ENCODE measurements around the gene PON2. TPM values are rescaled to one million over a fixed set of nuclear protein-coding genes. Genes with fewer than 3 reads are reported as not detected.

PON2 gene
- total and polyA plus RNA-seq, 2 of the 13 experiments (the other 11 are each of a cell fraction or from before 2014, with no cell fraction given), result 202 to 217 TPM

- TF ChIP-seq, protein P1, sequence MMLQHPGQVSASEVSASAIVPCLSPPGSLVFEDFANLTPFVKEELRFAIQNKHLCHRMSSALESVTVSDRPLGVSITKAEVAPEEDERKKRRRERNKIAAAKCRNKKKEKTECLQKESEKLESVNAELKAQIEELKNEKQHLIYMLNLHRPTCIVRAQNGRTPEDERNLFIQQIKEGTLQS (CRISPR knock-in tag; IDR thresholded peaks at IDR 0.05), result no peak
- TF ChIP-seq NFE2L1 (CRISPR knock-in tag; IDR thresholded peaks at IDR 0.05; ENCODE audit: borderline replicate concordance), result no peak
- TF ChIP-seq ASH2L (IDR thresholded peaks at IDR 0.05; ENCODE audit: insufficient read length, low read depth, low read length), result peak; percentile 79
- peak; percentile 19; the same call in 1 of the 2 replicates for TF ChIP-seq ELF3 (CRISPR knock-in tag; IDR thresholded peaks at IDR 0.05)
- no peak for TF ChIP-seq SOX6 (IDR thresholded peaks at IDR 0.05)
- peak; percentile 68 for TF ChIP-seq SOX6 (CRISPR knock-in tag; IDR thresholded peaks at IDR 0.05)
- TF ChIP-seq, protein P2, sequence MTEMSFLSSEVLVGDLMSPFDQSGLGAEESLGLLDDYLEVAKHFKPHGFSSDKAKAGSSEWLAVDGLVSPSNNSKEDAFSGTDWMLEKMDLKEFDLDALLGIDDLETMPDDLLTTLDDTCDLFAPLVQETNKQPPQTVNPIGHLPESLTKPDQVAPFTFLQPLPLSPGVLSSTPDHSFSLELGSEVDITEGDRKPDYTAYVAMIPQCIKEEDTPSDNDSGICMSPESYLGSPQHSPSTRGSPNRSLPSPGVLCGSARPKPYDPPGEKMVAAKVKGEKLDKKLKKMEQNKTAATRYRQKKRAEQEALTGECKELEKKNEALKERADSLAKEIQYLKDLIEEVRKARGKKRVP (CRISPR knock-in tag; IDR thresholded peaks at IDR 0.05), result no peak
- TF ChIP-seq DRAP1 (CRISPR knock-in tag; IDR thresholded peaks at IDR 0.05), result peak; percentile 57; the same call in 1 of the 2 replicates
- no peak for TF ChIP-seq CSRNP2 (CRISPR knock-in tag; conservative IDR thresholded peaks at IDR 0.05; ENCODE audit: low read depth)
- no peak for TF ChIP-seq KLF13 (CRISPR knock-in tag; IDR thresholded peaks at IDR 0.05)
- TF ChIP-seq ZNF263 (CRISPR knock-in tag; IDR thresholded peaks at IDR 0.05), result peak; percentile 45; the same call in 1 of the 2 replicates
- no peak for TF ChIP-seq NFE2 (CRISPR knock-in tag; IDR thresholded peaks at IDR 0.05)
- TF ChIP-seq FOXJ3 (CRISPR knock-in tag; IDR thresholded peaks at IDR 0.05; ENCODE audit: borderline replicate concordance), result 0 out of 2 replicates have a peak, but pooled peaks have one; percentile 18
- no peak; the same call in none of the 2 replicates for TF ChIP-seq ZBTB3 (CRISPR knock-in tag; IDR thresholded peaks at IDR 0.05; ENCODE audit: borderline replicate concordance, low read depth)
- no peak for TF ChIP-seq SRSF1 (optimal IDR thresholded peaks at IDR 0.05; ENCODE audit: low read depth, low read length)
- no peak for TF ChIP-seq SP1 (IDR thresholded peaks at IDR 0.05)
- TF ChIP-seq SP1 (CRISPR knock-in tag; IDR thresholded peaks at IDR 0.05), result no peak
- 0 out of 2 replicates have a peak, but pooled peaks have one; percentile 51 for TF ChIP-seq ZMAT3 (CRISPR knock-in tag; conservative IDR thresholded peaks at IDR 0.05)
- peak; percentile 57; the same call in 1 of the 2 replicates for TF ChIP-seq MTF1 (CRISPR knock-in tag; IDR thresholded peaks at IDR 0.05)
- peak; percentile 40; the same call in 1 of the 2 replicates for TF ChIP-seq ZNF629 (CRISPR knock-in tag; conservative IDR thresholded peaks at IDR 0.05)
- no peak for TF ChIP-seq SRSF4 (IDR thresholded peaks at IDR 0.05; ENCODE audit: low read depth, low read length, poor library complexity, severe bottlenecking)
- no peak for TF ChIP-seq ZNF781 (CRISPR knock-in tag; IDR thresholded peaks at IDR 0.05; ENCODE audit: borderline replicate concordance, not compliant biosample characterization)
- no peak for TF ChIP-seq ZNF510 (CRISPR knock-in tag; IDR thresholded peaks at IDR 0.05; ENCODE audit: low read depth)
Observed at GRCh38 chr7:95396136-95397032, 38.4 kb downstream of the PON2 start, which contains the start of gene PON3 (continued).

Data from HepG2 (cell line).